CD14-positive monocyte (primary cell): ENCODE measurements around the gene PPM1B. TPM values are rescaled to one million over a fixed set of nuclear protein-coding genes. Genes with fewer than 3 reads are reported as not detected.

Experiments
- DNase-seq, 3 donors: peaks; one replicate each; pipeline ENCODE4 v3.0.0-alpha.2; 2011 to 2022
- H2AFZ ChIP-seq: 2 replicates; pipeline ENCODE4 v1.6.0; 2012; ENCODE audit warnings: mild to moderate bottlenecking, low read depth, low read length, inconsistent platforms; ENCODE audit not compliant: insufficient read depth, poor library complexity, severe bottlenecking
- H3K27ac ChIP-seq, 2 donors: 1 replicate in 1 of 2; 2 replicates in 1 of 2; pipeline ENCODE4 v1.5.1; 2012 to 2013; ENCODE audit warnings: low read length in 2 of 2, control low read depth in 1 of 2, inconsistent platforms in 1 of 2, low read depth in 1 of 2, mild to moderate bottlenecking in 1 of 2
- H3K27me3 ChIP-seq, 2 donors: one replicate each; pipeline versions ENCODE4 v1.6.0 to v1.6.1; 2011 to 2013; ENCODE audit warnings: low read length in 2 of 2; ENCODE audit not compliant: control insufficient read depth in 2 of 2, insufficient read depth in 2 of 2
- H3K36me3 ChIP-seq, 2 donors: replicated peaks in 1 of 2; 1 replicate in 1 of 2; 2 replicates in 1 of 2; pipeline versions ENCODE4 v1.5.1 to v1.6.1; 2012 to 2013; ENCODE audit warnings: low read length in 2 of 2, control low read depth in 1 of 2, inconsistent platforms in 1 of 2, mild to moderate bottlenecking in 1 of 2; ENCODE audit not compliant: insufficient read depth in 2 of 2, control insufficient read depth in 1 of 2
- H3K4me1 ChIP-seq, 2 donors: 1 replicate in 1 of 2; 2 replicates in 1 of 2; pipeline versions ENCODE4 v1.5.1 to v1.6.1; 2012 to 2013; ENCODE audit warnings: low read length in 2 of 2, control low read depth in 1 of 2, inconsistent platforms in 1 of 2, mild to moderate bottlenecking in 1 of 2, moderate library complexity in 1 of 2; ENCODE audit not compliant: insufficient read depth in 2 of 2, control insufficient read depth in 1 of 2
- H3K4me2 ChIP-seq: replicated peaks from 2 replicates; pipeline ENCODE3; 2012; ENCODE audit warnings: low read length, moderate library complexity, mild to moderate bottlenecking; ENCODE audit not compliant: poor library complexity, severe bottlenecking; ENCODE audit errors: extremely low read depth
- H3K4me3 ChIP-seq, 3 experiments: fragments of 200-600 bp in 1 of 3; sonication (generic) in 1 of 3; replicated peaks in 1 of 3; 1 replicate in 2 of 3; 2 replicates in 1 of 3; pipeline ENCODE4 v1.5.1; 2011 to 2013; ENCODE audit warnings: low read length in 3 of 3, mild to moderate bottlenecking in 3 of 3, control low read depth in 2 of 3, low read depth in 2 of 3, inconsistent platforms in 1 of 3, moderate library complexity in 1 of 3
- H3K79me2 ChIP-seq: 2 replicates; pipeline ENCODE4 v1.6.0; 2012; ENCODE audit warnings: mild to moderate bottlenecking, control low read depth, inconsistent platforms, low read length, moderate library complexity; ENCODE audit not compliant: insufficient read depth
- H3K9ac ChIP-seq: 2 replicates; pipeline ENCODE4 v1.6.0; 2017; ENCODE audit warnings: low read length, mild to moderate bottlenecking; ENCODE audit not compliant: insufficient read depth, poor library complexity, severe bottlenecking
- H3K9me3 ChIP-seq, 2 donors: replicated peaks in 1 of 2; 1 replicate in 1 of 2; 2 replicates in 1 of 2; pipeline versions ENCODE4 v1.5.1 to v1.6.1; 2012 to 2013; ENCODE audit warnings: low read length in 2 of 2, control low read depth in 1 of 2; ENCODE audit not compliant: control insufficient read depth in 1 of 2, insufficient read depth in 1 of 2
- H4K20me1 ChIP-seq: 2 replicates; pipeline ENCODE4 v1.6.0; 2012; ENCODE audit warnings: mild to moderate bottlenecking, low read length, control low read depth, moderate library complexity; ENCODE audit not compliant: insufficient read depth
- H3K27ac Mint-ChIP-seq, 7 donors: one replicate each; pipeline ENCODE4 v1.8.0; 2020; ENCODE audit warnings: mild to moderate bottlenecking in 7 of 7, mixed read lengths in 7 of 7, moderate library complexity in 6 of 7, inconsistent platforms in 2 of 7
- H3K27me3 Mint-ChIP-seq, 3 donors: one replicate each; pipeline ENCODE4 v1.8.0; 2021 to 2022; ENCODE audit warnings: low read depth in 3 of 3, mild to moderate bottlenecking in 3 of 3, mixed read lengths in 3 of 3, moderate library complexity in 3 of 3, inconsistent platforms in 1 of 3
- H3K36me3 Mint-ChIP-seq, 2 donors: one replicate each; pipeline ENCODE4 v1.8.0; 2020; ENCODE audit warnings: mixed read lengths in 2 of 2, inconsistent platforms in 1 of 2, mild to moderate bottlenecking in 1 of 2
- H3K4me1 Mint-ChIP-seq: one replicate; pipeline ENCODE4 v1.8.0; 2020; ENCODE audit warnings: mild to moderate bottlenecking, mixed read lengths
- H3K4me3 Mint-ChIP-seq, 2 donors: one replicate each; pipeline ENCODE4 v1.8.0; 2020; ENCODE audit warnings: mild to moderate bottlenecking in 2 of 2, mixed read lengths in 2 of 2, moderate library complexity in 1 of 2
- H3K9me3 Mint-ChIP-seq, 7 donors: one replicate each; pipeline ENCODE4 v1.8.0; 2020 to 2022; ENCODE audit warnings: mixed read lengths in 7 of 7, mild to moderate bottlenecking in 6 of 7, moderate library complexity in 6 of 7, inconsistent platforms in 2 of 7
- CTCF ChIP-seq: fragments of 200-600 bp; IDR thresholded peaks from one replicate; pipeline ENCODE4 v1.8.0; 2022; ENCODE audit warnings: antibody characterized with exemption, mild to moderate bottlenecking
- WGBS: methylation state at CpG from one replicate; pipeline ENCODE4 v1.1.5; 2013; ENCODE audit warnings: missing lambda C conversion rate; ENCODE audit not compliant: insufficient coverage; 5-methylcytosine and 5-hydroxymethylcytosine counted together
- intact Hi-C, 2 donors: fragments of 100-400 bp; cut with micrococcal nuclease; formaldehyde crosslinking; loops; one replicate each; pipeline versions ENCODE4 v1.15.0 to v1.15.1; 2023
- polyA plus RNA-seq, 3 donors: library from polyadenylated mRNA; depleted of rRNA in 1 of 3; unstranded in 2 of 3; stranded (reverse) in 1 of 3; fragments of 300-500 nt in 2 of 3; fragments of >200 nt in 1 of 3; fragmentation: Illumina TruSeq in 2 of 3; gene quantifications; 1 replicate in 2 of 3; 2 replicates in 1 of 3; pipeline ENCODE4 v1.2.3, GENCODE V29; 2012 to 2021

PPM1B gene
- polyA plus RNA-seq, 3 donors = 17.7 to 34.6 (median 24.9) TPM

- Histone ChIP-seq H3K4me3 (no peak overlapping the region), H3K79me2 (no peaks in the 10 kb centered on the region), H4K20me1 (no peaks in the 10 kb centered on the region), H3K36me3 (no peaks in the 10 kb centered on the region), H2AFZ (no peak overlapping the region), H3K4me1 (peaks cover 2 to 13% of the 10 kb centered on the region in 2 donors), H3K9ac (no peak overlapping the region), H3K27me3 (no peaks in the 10 kb centered on the region), H3K4me2 (no peak overlapping the region), H3K27ac (no peak overlapping the region), H3K9me3 (no peaks in the 10 kb centered on the region)
- Mint-ChIP-seq H3K27ac (no peak overlapping the region), H3K36me3 (no peaks in the 10 kb centered on the region), H3K4me3 (no peak overlapping the region), H3K9me3 (peaks cover 0 to 2% (median 0%) of the 10 kb centered on the region in 7 donors), H3K4me1 (peaks cover 17% of the 10 kb centered on the region), H3K27me3 (peaks cover 0 to 3% (median 3%) of the 10 kb centered on the region in 3 donors)
- intact Hi-C loops = no loop called here
- TF ChIP-seq CTCF = no peak
- no CpG with 5 or more reads among the region's 2 CpGs for WGBS
- no peak for DNase-seq
Measured at GRCh38 chr2:44135771-44136170, 32.9 kb upstream of the PPM1B start.

DNA sequence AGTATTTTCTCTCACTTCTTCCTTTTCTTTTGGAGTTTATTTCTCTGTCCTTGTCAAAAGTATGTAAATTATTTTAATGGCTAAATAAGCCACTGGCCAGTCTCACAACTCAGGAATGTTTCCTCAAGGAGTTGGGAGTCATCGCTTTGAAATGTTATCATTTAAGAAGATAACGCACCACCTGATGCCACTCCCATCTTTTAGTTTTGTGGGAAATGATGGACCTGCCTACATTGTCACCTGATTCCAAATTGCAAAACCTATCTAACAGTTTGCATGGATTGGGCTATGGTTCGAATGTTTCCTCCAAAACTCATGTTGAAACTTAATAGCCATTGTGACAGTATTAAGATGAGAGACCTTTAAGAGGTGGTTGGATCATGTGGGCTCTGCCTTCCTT is 32.4 kb upstream of the PPM1B start:
- peaks cover 0 to 3% (median 3%) of the 10 kb centered on the region in 3 donors for H3K27me3 Mint-ChIP-seq
- Histone ChIP-seq H3K36me3 (no peaks in the 10 kb centered on the region), H3K9ac (no peak overlapping the region), H3K79me2 (no peaks in the 10 kb centered on the region), H3K4me3 (no peak overlapping the region), H3K4me1 (peaks cover 0 to 10% of the 10 kb centered on the region in 2 donors), H3K27ac (no peak overlapping the region), H4K20me1 (no peaks in the 10 kb centered on the region), H2AFZ (no peak overlapping the region), H3K4me2 (no peak overlapping the region), H3K9me3 (no peaks in the 10 kb centered on the region), H3K27me3 (no peaks in the 10 kb centered on the region)
- H3K9me3 Mint-ChIP-seq = peaks cover 0 to 2% (median 0%) of the 10 kb centered on the region in 7 donors
- intact Hi-C loops = no loop called here
- H3K36me3 Mint-ChIP-seq = no peaks in the 10 kb centered on the region
- H3K4me1 Mint-ChIP-seq = peaks cover 13% of the 10 kb centered on the region
- 100% methylated on average over 1 of the region's 3 CpGs for WGBS
- no peak overlapping the region for H3K4me3 Mint-ChIP-seq
- TF ChIP-seq CTCF = no peak
- DNase-seq = no peak
- no peak overlapping the region for H3K27ac Mint-ChIP-seq
